ENCODE results near the gene GTPBP10.

The GTPBP10 gene

GRCh38 chr7:90351987-90352386 is 5.5 kb downstream of the GTPBP10 start:
- DNase-seq (ENCODE audit: low read depth in 3 of 3) = no peak

GRCh38 chr7:90383422-90383821 is 36.9 kb downstream of the GTPBP10 start:
- DNase-seq (ENCODE audit: low read depth in 3 of 3) = no peak

GRCh38 chr7:90383861-90384260 is 37.3 kb downstream of the GTPBP10 start:
- no peak for DNase-seq (ENCODE audit: low read depth in 3 of 3)

GRCh38 chr7:90384433-90384832 is 37.9 kb downstream of the GTPBP10 start:
- no peak for DNase-seq (ENCODE audit: low read depth in 3 of 3)

- no peak for DNase-seq (ENCODE audit: low read depth in 3 of 3)
Observed at GRCh38 chr7:90387470-90388240, 41.1 kb downstream of the GTPBP10 start.

- no peak for DNase-seq (ENCODE audit: low read depth in 3 of 3)
Observed at GRCh38 chr7:90390926-90391325, 44.4 kb downstream of the GTPBP10 start.

- DNase-seq (ENCODE audit: low read depth in 3 of 3) = no peak
Observed at GRCh38 chr7:90391488-90391887, 45.0 kb downstream of the GTPBP10 start.

GRCh38 chr7:90396420-90396819 is 49.9 kb downstream of the GTPBP10 start:
- DNase-seq (ENCODE audit: low read depth in 3 of 3) = no peak

- DNase-seq (ENCODE audit: low read depth in 3 of 3) = no peak
Observed at GRCh38 chr7:90401989-90402388, 55.5 kb downstream of the GTPBP10 start.

- no peak for DNase-seq (ENCODE audit: low read depth in 3 of 3)
Observed at GRCh38 chr7:90402785-90403173, 56.3 kb downstream of the GTPBP10 start.

- DNase-seq (ENCODE audit: low read depth in 3 of 3) = peak; percentile 47 to 61 (median 58)
Observed at GRCh38 chr7:90403174-90404113, 56.9 kb downstream of the GTPBP10 start, which contains the start of gene CLDN12. Gene CLDN12, plus strand, starts transcription at chr7:90403461. Its CDS starts 9,216 bp downstream, at chr7:90412677.

GRCh38 chr7:90404777-90405176 is 58.3 kb downstream of the GTPBP10 start:
- DNase-seq (ENCODE audit: low read depth in 3 of 3) = no peak

GRCh38 chr7:90407484-90407821 is 60.9 kb downstream of the GTPBP10 start:
- no peak for DNase-seq (ENCODE audit: low read depth in 3 of 3)

- no peak for DNase-seq (ENCODE audit: low read depth in 3 of 3)
Observed at GRCh38 chr7:90408142-90408541, 61.6 kb downstream of the GTPBP10 start.

- no peak for DNase-seq (ENCODE audit: low read depth in 3 of 3)
Observed at GRCh38 chr7:90409667-90410066, 63.2 kb downstream of the GTPBP10 start.

- no peak for DNase-seq (ENCODE audit: low read depth in 3 of 3)
Observed at GRCh38 chr7:90411510-90411909, 65.0 kb downstream of the GTPBP10 start.

GRCh38 chr7:90412458-90413184 is 66.1 kb downstream of the GTPBP10 start:
- peak in 1 of 3 donors; percentile 4 for DNase-seq (ENCODE audit: low read depth in 3 of 3)

- DNase-seq (ENCODE audit: low read depth in 3 of 3) = no peak
Observed at GRCh38 chr7:90413185-90413528, 66.6 kb downstream of the GTPBP10 start.

- no peak for DNase-seq (ENCODE audit: low read depth in 3 of 3)
Observed at GRCh38 chr7:90421651-90422050, 75.1 kb downstream of the GTPBP10 start.

- no peak for DNase-seq (ENCODE audit: low read depth in 3 of 3)
Observed at GRCh38 chr7:90424720-90425119, 78.2 kb downstream of the GTPBP10 start.

GRCh38 chr7:90425376-90425775 is 78.9 kb downstream of the GTPBP10 start:
- no peak for DNase-seq (ENCODE audit: low read depth in 3 of 3)
